Astrocyte of the spinal cord (primary cell): ENCODE data around the gene ACOT4.

Experiments
- DNase-seq: peaks from one replicate; pipeline ENCODE4 v3.0.0; 2011; ENCODE audit warnings: low read depth, low spot score
- H3K4me3 ChIP-seq: 2 replicates; pipeline ENCODE4 v1.5.1; 2011; ENCODE audit warnings: low read depth, mild to moderate bottlenecking, low read length, moderate library complexity
- in situ Hi-C: cut with HindIII; loops from 2 replicates; pipeline ENCODE4 v1.10.0; 2017; ENCODE audit warnings: low sequenced_read_pairs
- TF ChIP-seq, protein P1 (sequence below): IDR thresholded peaks from 2 replicates; pipeline ENCODE4 v1.5.1; 2012; ENCODE audit warnings: low read depth, mild to moderate bottlenecking, low read length, inconsistent platforms

Gene ACOT4

DNA sequence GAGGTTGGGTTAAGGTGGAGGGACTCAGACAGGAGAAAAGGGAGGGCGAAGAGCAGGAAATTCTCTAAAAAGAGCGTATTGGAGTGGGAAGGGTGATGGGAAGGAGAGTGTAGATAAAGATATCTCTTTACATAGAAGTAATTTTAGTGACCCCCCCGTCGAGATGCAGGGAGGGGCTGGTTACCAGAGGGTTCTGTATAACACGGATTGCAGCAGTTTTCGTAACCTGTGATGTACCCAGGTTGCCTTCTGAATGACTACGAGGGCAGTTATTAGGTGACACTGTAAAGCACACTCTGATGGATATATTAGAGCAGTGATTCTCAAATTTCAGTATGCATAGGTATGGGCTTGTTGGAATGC is 53.6 kb downstream of the ACOT4 start:
- in situ Hi-C loops: no loop called here
- H3K4me3 ChIP-seq: peak overlapping the region; percentile 92
- DNase-seq: no peak
- TF ChIP-seq, protein P1, sequence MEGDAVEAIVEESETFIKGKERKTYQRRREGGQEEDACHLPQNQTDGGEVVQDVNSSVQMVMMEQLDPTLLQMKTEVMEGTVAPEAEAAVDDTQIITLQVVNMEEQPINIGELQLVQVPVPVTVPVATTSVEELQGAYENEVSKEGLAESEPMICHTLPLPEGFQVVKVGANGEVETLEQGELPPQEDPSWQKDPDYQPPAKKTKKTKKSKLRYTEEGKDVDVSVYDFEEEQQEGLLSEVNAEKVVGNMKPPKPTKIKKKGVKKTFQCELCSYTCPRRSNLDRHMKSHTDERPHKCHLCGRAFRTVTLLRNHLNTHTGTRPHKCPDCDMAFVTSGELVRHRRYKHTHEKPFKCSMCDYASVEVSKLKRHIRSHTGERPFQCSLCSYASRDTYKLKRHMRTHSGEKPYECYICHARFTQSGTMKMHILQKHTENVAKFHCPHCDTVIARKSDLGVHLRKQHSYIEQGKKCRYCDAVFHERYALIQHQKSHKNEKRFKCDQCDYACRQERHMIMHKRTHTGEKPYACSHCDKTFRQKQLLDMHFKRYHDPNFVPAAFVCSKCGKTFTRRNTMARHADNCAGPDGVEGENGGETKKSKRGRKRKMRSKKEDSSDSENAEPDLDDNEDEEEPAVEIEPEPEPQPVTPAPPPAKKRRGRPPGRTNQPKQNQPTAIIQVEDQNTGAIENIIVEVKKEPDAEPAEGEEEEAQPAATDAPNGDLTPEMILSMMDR: no peak
